GM18951 (cell line): ENCODE data around the gene UNC5A.

ENCODE experiments used
- POLR2A ChIP-seq: IDR thresholded peaks from 4 replicates; pipeline ENCODE4 v1.6.1; 2011; ENCODE audit warnings: mild to moderate bottlenecking; ENCODE audit not compliant: insufficient read length, insufficient read depth; ENCODE audit errors: extremely low read depth
- in situ Hi-C: fragments of 300-500 bp; cut with MboI; formaldehyde crosslinking; loops from one replicate; pipeline ENCODE4 v1.12.0; 2022; ENCODE audit warnings: low sequenced_read_pairs, mixed read lengths, inconsistent platforms; ENCODE audit not compliant: unreplicated experiment

UNC5A gene

DNA sequence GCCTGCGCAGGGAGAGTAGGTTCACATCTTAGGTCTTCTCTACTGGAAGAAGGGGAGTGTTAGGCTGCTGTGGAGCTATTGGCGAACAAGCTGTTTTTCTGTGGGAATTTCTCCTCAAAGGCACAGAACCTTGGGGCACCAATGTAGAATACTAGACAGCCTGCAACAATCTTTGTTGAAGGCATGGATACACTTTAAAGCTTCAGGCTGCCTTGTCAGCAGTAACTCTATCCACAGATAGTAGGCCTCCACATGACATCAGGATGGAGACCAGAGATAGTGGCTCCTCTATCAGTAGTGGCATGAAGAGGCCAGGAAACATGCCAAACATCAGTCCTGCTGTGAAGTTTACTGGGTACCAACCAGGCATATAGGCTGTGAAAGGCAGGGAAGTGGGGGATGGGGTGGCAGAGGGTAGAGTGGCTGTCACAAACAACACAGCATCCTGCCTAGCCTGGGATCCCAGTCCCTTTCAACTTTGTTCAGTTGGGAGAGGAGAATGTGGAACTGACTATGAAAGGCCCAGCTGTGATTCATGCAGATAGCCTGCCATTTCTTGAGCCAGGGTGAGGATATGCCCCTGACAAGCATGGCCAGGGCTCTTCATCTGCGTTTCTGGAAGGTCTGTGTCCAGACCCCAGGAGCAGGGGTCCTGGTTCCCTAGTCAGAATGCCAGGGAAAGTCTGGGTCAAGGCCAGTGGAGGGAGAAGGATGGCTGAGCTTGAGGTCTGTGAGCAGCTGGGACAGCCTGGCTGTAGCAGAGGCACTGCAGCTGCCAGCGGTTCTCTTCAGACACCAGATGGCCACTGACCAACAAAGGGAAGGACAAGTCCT, 89.8 kb downstream of the UNC5A start:
- no peak for TF ChIP-seq POLR2A
- in situ Hi-C loops, result no loop called here

DNA sequence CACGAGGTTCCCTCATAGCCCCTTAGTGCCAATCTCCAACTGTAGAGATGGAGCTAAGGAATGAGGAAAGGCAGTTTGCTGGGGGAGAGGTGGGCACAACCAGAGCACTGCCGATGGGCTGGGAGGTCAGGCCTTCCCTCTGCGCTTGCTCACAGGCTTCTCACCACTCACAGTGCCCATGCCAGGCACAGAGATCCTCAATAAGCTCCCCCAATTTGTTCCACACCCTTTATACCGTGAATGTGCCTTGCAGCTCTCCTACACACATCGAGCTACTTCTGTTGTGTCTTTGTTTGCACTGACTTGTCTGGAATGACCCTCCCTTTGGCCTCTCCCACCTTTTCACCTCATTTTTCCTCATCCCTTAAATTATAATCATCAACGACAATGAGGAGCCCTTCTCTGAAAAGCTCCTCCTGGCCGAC, 90.4 kb downstream of the UNC5A start:
- in situ Hi-C loops, result no loop called here
- TF ChIP-seq POLR2A, result peak; percentile 28

DNA sequence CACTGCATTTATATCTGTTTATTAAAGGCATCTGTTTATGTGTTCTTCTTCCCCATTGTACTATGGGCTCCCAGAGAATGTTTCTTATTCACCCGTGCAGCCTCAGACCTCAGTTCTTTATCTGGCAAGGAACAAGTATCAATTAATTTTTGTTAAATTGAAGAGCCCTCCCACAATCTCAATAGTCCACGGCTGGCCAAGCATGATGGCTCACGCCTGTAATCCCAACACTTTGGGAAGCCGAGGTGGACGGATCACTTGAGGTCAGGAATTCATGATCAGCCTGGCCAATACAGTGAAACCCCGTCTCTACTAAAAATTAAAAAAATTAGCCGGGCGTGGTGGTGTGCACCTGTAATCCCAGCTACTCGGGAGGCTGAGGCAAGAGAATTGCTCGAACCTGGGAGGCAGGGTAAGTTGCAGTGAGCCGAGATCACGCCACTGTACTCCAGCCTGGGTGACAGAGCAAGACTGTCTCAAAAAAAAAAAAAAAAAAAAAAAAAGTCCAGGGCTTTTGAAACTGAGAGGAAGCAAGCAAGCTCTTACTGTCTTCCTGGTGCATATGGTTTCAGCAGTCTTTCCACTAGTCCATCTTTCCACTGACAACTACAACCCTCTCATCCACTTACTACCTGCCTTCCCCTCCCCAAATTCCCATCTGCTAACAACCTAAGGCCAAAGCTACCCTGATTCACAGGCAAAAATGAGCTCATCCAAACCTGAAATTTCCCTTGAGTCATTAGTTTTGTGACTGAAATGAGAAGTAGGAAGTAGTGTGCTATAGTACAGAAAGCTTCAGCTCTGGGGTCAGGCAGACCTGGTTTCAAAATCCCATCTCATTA, 91.1 kb downstream of the UNC5A start:
- no peak for TF ChIP-seq POLR2A
- in situ Hi-C loops, result no loop called here

DNA sequence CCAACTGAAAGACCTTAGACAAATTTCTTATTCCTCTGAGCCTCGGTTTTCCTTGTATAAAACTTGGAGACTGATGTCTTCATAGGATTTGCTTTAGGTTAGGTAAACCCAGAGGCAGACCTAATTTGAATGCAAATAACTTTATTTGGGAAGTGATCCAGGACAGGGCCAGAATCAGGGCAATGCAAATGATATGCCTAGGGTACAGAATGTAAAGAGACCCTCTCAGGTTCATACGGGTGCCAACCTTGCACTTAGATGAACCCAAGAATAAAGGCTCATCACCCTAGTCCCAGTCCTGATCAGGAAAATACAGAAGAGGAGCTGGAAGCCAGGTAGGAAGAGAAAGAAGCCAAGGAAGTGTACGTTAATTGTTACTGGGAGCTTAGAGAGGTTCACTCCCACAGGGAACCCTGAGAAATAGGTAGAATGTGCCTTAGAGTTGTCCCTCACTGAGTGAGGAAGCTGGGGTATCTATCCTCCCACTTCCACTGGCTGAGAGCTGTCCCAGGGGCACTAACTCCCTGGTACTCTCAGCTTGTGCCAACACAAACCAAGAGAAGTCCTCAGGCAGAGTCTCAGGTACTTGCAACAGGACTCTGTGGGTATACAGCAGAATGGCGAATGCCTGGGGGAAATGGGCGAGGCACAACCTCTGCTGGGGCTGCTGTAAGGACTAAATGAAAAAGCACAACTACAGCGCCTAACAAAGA, 91.9 kb downstream of the UNC5A start:
- in situ Hi-C loops, result no loop called here
- TF ChIP-seq POLR2A, result no peak

DNA sequence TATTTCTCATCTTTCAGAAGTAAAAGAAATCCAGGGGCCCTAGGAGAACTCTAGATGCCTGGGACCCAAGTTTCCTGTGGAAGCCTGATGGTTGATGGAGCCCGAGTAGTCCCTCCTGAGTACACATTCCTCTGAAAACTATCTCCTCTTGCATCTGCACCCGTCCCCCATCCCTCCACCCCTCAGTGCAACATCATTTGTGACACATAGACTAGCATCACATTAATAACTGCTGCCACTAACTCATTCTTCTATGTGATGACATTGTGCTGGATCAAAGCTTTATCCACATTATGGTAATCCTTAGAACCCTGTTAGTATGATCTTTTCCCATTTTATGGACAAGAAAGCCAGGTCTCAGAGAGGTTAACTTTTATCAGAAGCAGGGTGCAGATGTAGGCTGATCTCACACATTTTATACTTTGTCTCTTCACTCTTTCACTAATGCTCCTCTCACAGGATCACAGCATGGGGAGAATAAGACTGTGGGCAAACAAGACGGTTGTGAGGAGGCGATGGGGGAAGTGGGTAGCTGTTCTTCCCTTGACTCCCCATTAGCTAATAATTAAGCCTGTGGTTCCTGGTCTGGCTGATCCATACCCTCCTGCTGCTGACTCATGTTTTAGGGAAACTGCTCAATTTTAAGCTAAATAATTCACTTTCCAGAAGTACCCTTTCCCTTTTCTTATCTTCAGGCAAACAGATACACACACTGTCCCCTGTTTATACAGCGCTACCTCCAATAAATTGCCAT, 92.7 kb downstream of the UNC5A start:
- no peak for TF ChIP-seq POLR2A
- in situ Hi-C loops, result no loop called here

DNA sequence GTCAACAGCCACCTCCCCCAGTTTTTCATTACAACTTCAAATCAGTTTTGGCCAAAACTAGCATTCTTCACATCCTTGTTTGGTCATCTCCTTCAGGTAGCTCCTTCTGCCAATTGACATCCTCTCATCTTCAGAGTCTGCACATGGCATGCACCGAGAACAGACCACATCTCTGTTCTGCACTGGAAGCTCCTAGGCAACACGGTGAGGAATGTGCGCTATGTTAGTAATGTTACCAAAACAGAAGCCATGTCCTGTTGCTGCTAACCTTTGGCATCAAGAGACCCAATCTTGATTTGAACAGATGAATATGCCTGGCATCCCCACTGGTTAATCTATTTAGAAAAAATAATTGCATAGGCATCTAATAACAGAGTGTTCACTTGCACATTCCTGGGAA, 93.9 kb downstream of the UNC5A start:
- in situ Hi-C loops, result no loop called here
- no peak for TF ChIP-seq POLR2A

DNA sequence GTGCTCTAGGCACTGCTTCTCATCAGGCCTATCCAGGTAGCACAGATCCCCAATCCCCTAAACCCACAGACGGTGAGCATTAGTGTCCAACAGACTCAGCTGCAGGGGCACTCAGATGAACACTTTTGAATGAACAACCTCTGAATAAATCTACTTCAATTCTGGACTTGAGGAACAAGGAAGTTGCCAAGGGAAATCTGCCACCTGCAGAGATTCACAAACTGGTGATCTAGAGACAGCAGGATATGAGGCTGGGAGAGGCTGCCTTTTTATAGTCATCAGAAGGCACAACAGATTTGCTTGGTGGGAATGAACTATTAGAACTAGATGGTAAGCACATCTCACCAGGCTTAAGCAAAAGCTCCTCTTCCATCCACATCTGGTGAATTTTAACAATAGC, 95.8 kb downstream of the UNC5A start:
- no peak for TF ChIP-seq POLR2A
- in situ Hi-C loops, result no loop called here

DNA sequence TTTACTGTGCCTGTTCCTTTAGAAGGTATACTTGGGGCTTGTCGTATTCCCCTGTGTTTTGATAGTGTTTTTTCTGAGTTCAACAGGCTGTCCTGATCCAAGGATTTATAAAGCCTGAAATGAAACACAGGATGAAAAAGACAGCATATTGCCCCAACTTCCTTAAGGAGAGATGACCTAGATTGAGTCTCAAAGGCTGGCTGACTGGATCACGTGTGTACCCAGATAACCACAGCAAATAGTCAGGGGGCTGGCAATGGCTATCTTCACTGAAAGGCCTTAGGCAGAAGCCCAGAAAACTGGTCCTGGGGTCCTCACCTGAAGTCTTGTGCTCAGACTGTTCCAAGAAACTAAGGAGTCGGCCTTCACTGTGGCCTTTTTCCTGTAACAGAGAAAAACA, 96.4 kb downstream of the UNC5A start:
- in situ Hi-C loops, result no loop called here
- no peak for TF ChIP-seq POLR2A

DNA sequence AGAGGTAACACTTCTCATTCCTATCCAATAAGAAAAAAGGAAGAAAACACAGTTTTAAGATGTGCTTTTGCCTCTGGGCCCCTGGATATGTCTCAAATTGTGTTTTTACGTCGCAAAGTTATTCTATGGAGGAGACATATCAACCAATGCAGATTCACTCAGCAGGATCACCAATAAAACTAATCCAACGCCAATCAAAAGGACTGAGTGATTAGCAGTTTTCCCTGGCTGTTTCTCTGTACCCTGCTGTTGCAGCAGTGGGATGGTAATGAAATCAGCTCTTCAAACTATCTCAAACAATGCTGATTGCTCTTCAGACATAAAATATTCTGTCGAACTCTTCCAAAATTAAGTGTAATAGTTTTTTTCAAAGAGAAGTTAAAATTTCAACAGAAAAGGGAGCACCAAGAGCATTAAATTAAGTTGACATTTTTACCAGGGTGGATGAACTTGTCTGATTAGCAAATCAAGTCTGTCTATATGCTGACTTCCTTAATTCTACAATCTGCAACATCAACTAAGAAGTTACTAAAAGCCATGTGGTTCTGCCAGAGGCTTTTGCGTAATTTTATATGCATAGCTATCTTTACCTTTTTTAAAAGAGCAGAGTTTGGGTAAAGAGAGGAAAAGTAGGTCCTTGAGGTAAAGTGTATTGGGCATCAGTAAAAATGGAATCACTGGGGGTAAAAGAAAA, 98.5 kb downstream of the UNC5A start:
- TF ChIP-seq POLR2A, result no peak
- in situ Hi-C loops, result no loop called here

DNA sequence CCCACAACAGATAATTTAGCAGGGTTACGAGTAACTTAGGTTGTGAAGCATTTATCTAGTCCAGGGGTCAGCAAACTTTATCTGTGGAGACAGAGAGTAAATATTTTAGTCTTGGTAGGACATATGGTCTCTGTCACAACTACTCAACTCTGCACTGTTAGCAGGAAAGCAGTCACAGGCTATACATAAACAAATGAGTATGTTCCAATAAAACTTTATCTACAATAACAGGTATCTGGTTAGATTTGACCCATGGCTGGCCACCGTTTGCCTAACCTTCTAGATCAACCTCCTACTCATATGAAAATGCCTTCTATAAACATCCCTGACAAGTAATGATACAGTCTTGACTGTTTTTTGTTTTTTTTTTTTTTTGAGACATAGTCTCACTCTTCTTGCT, 101.8 kb downstream of the UNC5A start:
- no peak for TF ChIP-seq POLR2A
- in situ Hi-C loops, result no loop called here

DNA sequence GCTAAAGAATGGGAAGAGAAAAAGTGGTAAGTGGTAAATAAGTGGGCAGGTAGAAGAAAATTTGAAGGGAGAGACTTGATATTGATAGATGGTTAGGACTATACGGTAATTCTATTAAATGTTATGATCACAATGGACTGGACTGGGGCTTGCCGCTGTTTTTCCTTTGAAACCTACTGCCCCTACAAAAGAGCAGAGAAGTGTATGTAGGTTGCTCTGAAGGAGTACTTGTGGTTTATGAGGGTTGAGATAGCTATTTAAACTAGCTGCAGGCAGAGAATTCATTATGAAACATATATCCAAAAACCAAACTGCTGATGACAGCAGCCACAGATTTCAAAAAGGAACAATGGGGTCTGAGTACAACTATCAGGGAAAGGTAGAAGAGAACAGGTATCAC, 105.5 kb downstream of the UNC5A start:
- TF ChIP-seq POLR2A, result no peak
- in situ Hi-C loops, result no loop called here

DNA sequence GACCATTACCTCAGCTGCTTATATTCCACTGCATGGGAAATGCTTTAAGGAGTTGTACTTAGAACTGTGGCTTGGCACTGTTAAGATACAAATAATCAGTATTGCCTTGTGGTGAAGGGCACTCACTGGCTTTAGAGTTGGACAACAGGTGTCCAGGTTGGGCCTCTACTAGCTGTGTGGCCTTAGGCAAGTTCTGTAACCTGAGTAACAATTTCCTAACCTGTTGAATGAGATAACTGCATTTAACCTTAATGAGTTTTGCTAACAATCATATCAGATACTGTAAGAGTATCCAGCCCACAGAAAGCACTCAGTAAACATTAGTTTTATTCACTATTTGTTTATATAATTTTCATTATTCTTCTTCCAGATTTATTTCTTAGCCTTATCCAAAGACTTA, 106.0 kb downstream of the UNC5A start:
- in situ Hi-C loops, result no loop called here
- no peak for TF ChIP-seq POLR2A
